GM18507 (cell line): ENCODE results near the gene TATDN3.
"Not testable (repeated sequence)": the region's sequence is repeated elsewhere in the genome, so short reads cannot be mapped to it uniquely, and the experiment has no call there.

Experiments used
- DNase-seq: peaks from one replicate; pipeline ENCODE4 v3.0.0; 2011; ENCODE audit warnings: low read depth; ENCODE audit not compliant: insufficient read length; ENCODE audit errors: extremely low spot score
- FAIRE-seq: peaks from 2 replicates; lab custom pipeline; 2011; peaks lifted over from hg19 to GRCh38; lab: Jason Lieb, UNC

TATDN3 gene

DNA sequence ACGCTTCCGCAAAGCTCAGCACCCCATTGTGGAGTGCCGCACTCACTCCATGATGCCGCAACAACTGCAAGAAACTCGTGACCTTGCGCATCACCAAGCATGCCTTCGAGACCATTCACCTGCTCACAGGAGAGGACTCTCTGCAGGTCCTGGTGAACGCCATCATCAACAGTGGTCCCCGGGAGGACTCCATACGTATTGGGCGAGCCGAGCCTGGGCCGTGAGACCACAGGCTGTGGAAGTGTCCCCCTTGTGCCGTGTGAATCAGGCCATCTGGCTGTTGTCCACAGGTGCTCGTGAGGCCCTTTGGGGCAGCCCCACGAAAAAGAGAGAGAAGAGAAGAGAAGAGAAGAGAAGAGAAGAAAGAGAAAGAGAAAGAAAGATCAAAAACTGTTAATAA lies 32.5 kb downstream of the TATDN3 start:
- no peak for DNase-seq

DNA sequence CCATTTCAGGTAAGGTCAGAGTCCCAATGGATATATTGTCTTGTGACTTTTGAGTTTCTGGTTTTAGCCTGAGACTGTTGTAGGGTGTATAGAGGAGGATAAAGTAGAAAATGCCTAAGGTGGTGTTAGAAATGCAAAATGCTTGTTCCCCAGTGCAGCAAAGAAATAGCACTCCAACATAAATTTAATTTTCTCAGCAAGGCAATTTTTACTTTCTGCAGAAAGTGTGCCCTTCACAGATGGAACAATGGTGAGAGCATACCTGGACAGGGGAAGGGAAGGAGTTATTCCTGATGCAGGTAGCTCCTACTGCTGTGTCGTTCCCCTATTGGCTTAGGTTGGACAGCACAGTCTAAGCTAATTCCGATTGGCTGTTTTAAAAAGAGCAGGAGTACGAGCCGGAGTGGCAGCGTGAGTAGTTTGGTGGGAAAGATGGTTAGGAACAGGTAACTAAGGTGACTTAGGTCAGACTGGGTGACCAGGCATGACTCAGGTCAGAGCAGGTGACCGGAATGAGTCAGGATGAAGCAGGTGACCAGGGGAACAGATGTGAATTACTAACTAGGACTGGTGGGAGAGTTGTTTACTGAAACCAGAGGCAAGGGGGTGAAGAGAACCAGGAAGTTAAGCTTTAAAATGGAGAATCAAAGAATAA lies 34.2 kb downstream of the TATDN3 start:
- DNase-seq (no peak), FAIRE-seq (no peak)

More for the DNA sequence above, 32.5 kb downstream of the TATDN3 start:
- FAIRE-seq = no peak

- no peak for FAIRE-seq
- DNase-seq = no peak
Observed at GRCh38 chr1:212827171-212827776, 35.6 kb downstream of the TATDN3 start.

DNA sequence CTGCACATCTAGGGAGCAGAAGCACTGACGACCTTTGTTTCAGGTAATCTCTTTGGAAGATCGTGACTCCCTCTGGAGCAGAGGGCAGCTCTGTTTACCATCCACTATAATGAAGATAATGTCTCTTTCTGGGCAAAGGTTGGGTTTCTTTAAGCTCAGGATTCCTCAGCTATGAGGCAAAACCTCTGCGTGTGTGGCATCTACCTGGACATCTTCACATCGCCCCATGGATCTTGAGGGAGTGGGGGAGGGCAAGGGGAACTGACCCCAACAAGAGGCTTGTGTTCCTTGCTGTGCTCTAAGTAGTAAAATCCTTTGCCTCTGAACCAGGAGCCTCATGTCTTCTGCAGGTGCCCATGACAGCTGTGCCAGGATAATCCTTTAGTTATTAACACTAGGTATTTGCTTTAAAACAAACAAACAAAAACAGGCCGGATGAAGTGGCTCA lies 36.2 kb downstream of the TATDN3 start:
- DNase-seq = no peak
- FAIRE-seq = no peak

DNA sequence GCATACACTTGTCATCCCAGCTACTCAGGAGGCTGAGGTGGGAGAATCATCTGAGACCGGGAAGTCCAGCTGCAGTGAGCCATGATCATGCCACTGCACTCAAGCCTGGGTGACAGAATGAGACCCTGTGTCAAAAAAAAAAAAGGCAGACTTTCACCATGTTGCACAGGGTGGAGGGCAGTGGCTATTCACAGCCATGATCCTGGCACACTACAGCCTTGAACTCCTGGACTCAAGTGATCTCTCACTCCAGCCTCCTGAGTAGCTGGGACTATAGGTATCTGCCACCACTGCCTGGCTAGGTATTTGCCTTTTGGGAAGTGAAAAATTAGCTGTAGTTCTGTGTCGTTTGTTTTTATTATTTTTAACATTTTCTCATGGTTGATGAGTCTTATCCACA lies 36.7 kb downstream of the TATDN3 start:
- FAIRE-seq (no peak), DNase-seq (no peak)

DNA sequence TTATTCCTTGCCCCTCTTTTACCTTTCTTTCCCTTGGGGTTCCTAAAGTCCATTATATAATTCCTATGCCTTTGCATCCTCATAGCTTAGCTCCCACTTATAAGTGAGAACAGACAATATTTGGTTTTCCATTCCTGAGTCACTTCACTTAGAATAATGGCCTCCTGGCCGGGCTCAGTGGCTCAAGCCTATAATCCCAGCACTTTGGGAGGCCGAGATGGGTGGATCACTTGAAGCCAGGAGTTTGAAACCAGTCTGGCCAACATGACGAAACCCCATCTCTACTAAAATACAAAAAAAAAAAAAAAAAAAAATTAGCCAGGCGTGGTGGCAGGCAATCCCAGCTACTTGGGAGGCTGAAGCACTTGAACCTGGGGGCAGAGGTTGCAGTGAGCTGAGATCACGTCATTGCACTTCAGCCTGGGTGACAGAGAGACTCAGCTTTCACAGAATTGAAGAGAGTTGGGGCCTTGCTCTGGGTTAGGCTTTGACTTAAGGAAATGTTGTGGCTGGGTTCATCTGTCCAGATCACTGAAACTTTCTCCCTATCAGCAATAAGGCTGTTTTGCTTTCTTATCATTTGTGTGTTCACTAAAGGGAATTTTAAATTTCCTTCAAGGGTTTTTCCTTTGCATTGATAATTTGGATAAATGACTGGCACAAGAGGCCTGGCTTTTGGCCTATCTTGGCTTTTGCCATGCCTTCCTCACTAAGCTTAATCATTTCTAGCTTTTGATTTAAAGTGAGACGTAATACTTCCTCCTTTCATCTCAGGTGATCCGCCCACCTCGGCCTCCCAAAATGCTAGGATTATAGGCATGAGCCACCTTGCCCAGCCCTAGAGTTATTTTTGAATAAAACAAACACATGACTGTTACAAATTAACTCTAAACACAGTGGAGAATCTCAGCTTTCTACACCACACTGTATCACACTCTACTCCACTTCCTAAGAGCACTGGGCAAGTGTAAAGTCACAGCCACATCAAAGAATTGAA lies 41.8 kb downstream of the TATDN3 start:
- peak; percentile 96 for FAIRE-seq

DNA sequence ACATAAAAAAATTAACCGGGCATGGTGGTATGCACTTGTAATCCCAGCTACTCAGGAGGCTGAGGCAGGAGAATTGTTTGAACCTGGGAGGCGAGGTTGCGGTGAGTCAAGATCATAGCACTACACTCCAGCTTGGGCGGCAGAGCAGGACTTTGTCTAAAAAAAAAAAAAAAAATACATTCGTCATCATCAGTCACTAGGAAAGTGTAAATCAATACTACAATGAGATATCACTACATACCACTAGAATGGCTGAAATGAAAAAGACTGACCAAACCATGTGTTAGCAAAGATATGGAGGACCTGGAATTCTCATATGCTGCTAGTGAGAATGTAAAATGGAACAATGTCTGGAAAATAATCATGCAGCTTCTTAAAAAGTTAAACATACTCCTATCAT lies 46.5 kb downstream of the TATDN3 start:
- no peak for FAIRE-seq
- DNase-seq = no peak

More for the DNA sequence above, 41.8 kb downstream of the TATDN3 start:
- DNase-seq = not testable (repeated sequence)

DNA sequence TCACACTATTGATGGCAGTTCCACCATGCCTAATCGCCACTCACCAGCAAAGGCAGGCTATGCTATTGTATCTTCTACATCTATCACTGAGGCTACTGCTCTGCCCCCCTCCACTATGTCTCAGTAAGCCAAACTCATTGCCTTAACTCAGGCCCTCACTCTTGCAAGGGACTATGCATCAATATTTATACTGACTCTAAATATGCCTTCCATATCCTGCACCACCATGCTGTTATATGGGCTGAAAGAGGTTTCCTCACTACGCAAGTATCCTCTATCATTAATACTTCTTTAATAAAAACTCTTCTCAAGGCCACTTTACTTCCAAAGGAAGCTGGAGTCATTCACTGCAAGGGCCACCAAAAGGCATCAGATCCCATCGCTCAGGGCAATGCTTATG lies 52.8 kb downstream of the TATDN3 start:
- not testable (repeated sequence) for DNase-seq, FAIRE-seq

DNA sequence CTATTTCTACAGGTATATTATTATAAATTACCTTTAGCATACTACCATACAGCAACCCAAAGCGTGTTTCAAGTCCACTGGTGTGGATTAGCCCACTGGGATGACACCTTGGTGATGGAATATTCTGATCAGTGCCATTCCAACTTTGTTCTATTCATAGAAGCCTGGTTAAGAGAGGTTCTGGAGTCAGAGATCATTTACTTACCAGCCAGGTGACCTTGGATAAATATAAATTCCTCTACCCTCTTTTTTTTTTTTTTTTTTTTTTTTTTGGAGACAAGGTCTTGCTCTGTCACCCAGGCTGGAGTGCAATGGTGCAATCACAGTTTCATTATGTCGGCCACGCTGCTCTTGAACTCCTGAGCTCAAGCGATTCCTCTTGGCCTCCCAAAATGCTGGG lies 55.9 kb downstream of the TATDN3 start, which contains the start of gene SPATA45:
SPATA45 (minus strand) TSS at position 101 of the 400 bp plus-strand sequence. CDS start 11,500 bp downstream, outside the sequence.
- DNase-seq = no peak
- no peak for FAIRE-seq

DNA sequence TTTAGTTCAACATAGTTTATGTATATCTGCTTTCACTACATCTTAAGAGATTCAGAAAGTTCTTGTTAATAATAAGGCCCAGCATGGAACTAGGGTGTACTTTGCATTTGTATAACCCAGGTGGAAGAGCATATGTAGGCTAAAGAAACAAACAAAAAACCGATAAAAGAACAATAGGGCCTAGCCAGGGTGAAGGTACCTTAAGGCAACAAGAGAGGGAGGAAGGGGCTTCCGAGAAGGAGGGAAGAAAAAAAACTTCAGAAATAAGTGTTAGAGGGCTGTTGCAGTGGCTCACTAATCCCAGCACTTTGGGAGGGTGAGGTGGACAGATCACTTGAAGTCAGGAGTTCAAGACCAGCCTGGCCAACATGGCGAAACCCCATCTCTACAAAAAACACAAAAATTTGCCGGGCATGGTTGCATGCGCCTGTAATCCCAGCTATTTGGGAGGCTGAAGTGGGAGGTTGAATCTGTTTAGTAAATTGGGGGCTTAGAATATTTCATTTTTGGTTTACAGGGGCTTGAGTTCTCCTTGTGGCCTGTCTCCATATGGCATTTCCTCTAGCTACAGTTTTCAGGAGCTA lies 60.5 kb downstream of the TATDN3 start:
- FAIRE-seq (no peak), DNase-seq (no peak)

DNA sequence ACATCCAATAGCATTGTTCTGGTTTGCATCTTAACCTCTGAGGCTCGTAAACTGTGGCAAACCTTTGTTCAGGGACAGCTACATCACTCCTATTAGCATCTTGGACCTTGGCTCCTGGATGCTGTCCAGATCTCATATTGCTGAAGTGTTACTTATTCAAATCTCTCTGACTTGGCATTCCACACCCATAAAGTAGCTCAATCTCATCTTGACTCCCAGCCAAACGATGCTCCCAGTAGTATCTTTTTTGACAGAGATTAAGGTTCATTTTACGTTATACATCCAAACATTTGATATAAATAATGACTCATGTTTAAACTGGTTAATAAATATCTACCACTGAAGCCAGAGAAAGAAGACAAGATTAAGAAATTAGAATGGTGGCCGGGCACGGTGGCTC lies 62.0 kb downstream of the TATDN3 start:
- FAIRE-seq = no peak

GRCh38 chr1:212856755-212857154 lies 65.1 kb downstream of the TATDN3 start:
- DNase-seq (no peak), FAIRE-seq (no peak)

More for the DNA sequence above, 62.0 kb downstream of the TATDN3 start:
- no peak for DNase-seq

DNA sequence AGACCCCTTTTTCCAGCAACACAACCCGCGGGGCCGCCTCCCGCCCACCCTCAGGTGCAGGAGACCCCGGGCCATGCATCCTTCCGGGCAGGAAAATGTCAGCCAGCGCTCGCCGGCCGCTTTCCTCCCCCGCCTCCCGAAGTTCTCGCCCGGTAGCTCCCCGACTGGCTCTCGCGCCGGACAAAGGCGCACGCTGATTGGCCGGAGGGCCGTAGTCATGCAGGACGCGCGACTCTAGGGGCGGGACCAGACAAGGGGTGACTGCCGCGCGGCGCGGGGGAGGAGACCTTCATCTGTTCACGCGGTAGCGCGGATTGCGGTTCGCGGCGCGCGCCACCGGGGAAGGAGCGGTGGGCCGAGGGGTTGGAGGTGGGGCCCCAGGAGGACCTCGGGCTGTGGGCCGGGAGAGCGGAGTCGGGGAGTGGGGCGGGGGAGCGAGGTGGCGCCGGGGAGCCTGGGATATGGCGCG lies 66.3 kb downstream of the TATDN3 start, which contains the start of gene FLVCR1:
FLVCR1 (plus strand) TSS at position 284 of the 469 bp plus-strand sequence; CDS start at position 462, 178 bp downstream.
- FAIRE-seq (peak; percentile 98), DNase-seq (peak; percentile 98)

GRCh38 chr1:212858461-212859265 lies 67.0 kb downstream of the TATDN3 start:
- FAIRE-seq (no peak), DNase-seq (no peak)

DNA sequence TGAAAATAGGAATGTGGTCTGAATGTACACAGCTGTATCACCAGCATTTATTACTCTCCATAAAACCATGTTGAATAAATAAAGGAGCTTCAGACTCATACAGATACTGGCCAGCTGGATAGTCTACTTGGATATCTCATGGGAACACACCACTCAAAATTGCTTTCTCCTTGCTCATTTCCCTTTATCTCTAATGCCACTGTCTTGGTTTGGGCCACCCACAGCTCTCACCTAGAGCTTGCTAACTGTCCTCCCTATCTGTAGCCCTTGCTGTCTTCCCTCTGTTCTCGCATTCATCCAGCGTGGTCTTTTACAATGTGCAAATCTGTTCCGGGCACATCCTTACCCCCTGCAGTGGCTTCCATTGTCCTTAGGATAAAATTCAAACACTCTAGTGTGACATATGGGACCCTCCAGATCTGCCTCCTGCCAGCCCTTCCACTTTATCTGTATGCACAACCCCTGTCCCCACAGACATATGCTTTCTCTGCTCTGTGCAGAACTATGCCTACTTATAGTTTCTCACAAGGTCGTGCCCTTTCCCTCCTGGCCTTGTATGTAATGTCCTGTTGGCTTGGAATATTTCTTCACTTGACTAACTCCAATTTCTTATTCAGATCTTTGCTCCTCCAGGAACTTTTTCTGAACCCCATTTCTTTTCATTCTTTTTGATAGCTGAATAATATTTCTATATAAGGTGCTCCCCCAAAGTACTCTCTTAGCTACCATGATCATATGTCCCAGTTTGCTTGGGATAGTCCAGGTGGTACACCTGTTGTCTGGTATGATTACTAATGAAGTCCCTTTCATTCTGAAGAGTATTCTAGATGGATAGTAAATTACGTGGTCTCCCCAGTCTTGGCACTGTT lies 69.3 kb downstream of the TATDN3 start:
- no peak for DNase-seq

GRCh38 chr1:212862111-212862690 lies 70.5 kb downstream of the TATDN3 start:
- no peak for FAIRE-seq

More for the DNA sequence above, 69.3 kb downstream of the TATDN3 start:
- FAIRE-seq = no peak

GRCh38 chr1:212863345-212863744 lies 71.7 kb downstream of the TATDN3 start:
- FAIRE-seq, DNase-seq: not testable (repeated sequence)

More at GRCh38 chr1:212862111-212862690, 70.5 kb downstream of the TATDN3 start:
- no peak for DNase-seq
